HS-27A (cell line): ENCODE measurements around the gene POLK.
"Not testable (repeated sequence)": the region's sequence is repeated elsewhere in the genome, so short reads cannot be mapped to it uniquely, and the experiment has no call there.

Source experiments
- DNase-seq: peaks from one replicate; pipeline ENCODE4 v3.0.0-alpha.2; 2012; ENCODE audit warnings: low read depth, missing footprints

POLK gene

GRCh38 chr5:75610859-75611310 lies 99.2 kb downstream of the POLK start:
- not testable (repeated sequence) for DNase-seq

GRCh38 chr5:75611311-75612225 lies 99.9 kb downstream of the POLK start, which contains the start of gene ANKDD1B:
TSS of gene ANKDD1B (plus strand) at chr5:75611453. CDS start at chr5:75611635, 182 bp downstream.
- DNase-seq = no peak

- DNase-seq = no peak
These were observed 100.5 kb downstream of the POLK start for GRCh38 chr5:75612226-75612569.

GRCh38 chr5:75612901-75613300 lies 101.2 kb downstream of the POLK start:
- no peak for DNase-seq

- DNase-seq = no peak
These were observed 102.5 kb downstream of the POLK start for GRCh38 chr5:75614176-75614575.

- no peak for DNase-seq
These were observed 104.7 kb downstream of the POLK start for GRCh38 chr5:75616371-75616881.

- no peak for DNase-seq
These were observed 105.4 kb downstream of the POLK start for GRCh38 chr5:75616971-75617621.

- no peak for DNase-seq
These were observed 106.2 kb downstream of the POLK start for GRCh38 chr5:75617736-75618352.

GRCh38 chr5:75620184-75620959 lies 108.7 kb downstream of the POLK start:
- no peak for DNase-seq

GRCh38 chr5:75622564-75622963 lies 110.9 kb downstream of the POLK start:
- DNase-seq = no peak

- no peak for DNase-seq
These were observed 112.2 kb downstream of the POLK start for GRCh38 chr5:75623846-75624245.

GRCh38 chr5:75626959-75627358 lies 115.3 kb downstream of the POLK start:
- no peak for DNase-seq

- no peak for DNase-seq
These were observed 116.1 kb downstream of the POLK start for GRCh38 chr5:75627801-75628200.

GRCh38 chr5:75630875-75631274 lies 119.2 kb downstream of the POLK start:
- DNase-seq = no peak

GRCh38 chr5:75632321-75632720 lies 120.6 kb downstream of the POLK start:
- no peak for DNase-seq

- no peak for DNase-seq
These were observed 126.3 kb downstream of the POLK start for GRCh38 chr5:75637949-75638348.

GRCh38 chr5:75639535-75640311 lies 128.0 kb downstream of the POLK start:
- DNase-seq = no peak

- no peak for DNase-seq
These were observed 128.7 kb downstream of the POLK start for GRCh38 chr5:75640395-75640794.

GRCh38 chr5:75640826-75641225 lies 129.1 kb downstream of the POLK start:
- no peak for DNase-seq

- no peak for DNase-seq
These were observed 137.0 kb downstream of the POLK start for GRCh38 chr5:75648712-75649111.
